ENCODE results near the gene IL22RA2.

IL22RA2 gene

DNA sequence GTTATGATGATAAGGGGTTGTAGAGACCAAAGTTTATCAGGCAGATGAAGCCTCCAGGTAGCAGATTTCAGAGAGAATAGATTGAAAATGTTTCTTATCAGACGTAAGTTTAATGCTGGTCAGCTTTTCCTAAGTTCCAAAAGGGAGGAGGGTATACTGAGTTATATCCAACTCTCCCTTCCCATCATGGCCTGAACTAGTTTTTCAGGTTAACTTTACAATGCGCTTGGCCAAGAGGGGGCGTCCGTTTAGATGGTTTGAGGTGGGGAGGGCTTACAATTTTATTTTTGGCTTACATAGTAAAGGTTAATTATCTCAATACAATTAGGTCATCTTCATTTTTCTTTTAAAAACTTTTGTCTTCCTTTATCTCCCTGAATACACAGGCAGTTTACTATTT is 19.4 kb upstream of the IL22RA2 start:
- Histone ChIP-seq H3K4me3 (ENCODE audit: low read depth, low read length) (no peak overlapping the region), H3K36me3 (peaks cover 3% of the 10 kb centered on the region), H3K4me1 (no peaks in the 10 kb centered on the region), H3K27me3 (no peaks in the 10 kb centered on the region), H3K9me3 (0 out of 2 replicates have a peak, but pooled peaks cover 2% of the 10 kb centered on the region)
- TF ChIP-seq, protein P1, sequence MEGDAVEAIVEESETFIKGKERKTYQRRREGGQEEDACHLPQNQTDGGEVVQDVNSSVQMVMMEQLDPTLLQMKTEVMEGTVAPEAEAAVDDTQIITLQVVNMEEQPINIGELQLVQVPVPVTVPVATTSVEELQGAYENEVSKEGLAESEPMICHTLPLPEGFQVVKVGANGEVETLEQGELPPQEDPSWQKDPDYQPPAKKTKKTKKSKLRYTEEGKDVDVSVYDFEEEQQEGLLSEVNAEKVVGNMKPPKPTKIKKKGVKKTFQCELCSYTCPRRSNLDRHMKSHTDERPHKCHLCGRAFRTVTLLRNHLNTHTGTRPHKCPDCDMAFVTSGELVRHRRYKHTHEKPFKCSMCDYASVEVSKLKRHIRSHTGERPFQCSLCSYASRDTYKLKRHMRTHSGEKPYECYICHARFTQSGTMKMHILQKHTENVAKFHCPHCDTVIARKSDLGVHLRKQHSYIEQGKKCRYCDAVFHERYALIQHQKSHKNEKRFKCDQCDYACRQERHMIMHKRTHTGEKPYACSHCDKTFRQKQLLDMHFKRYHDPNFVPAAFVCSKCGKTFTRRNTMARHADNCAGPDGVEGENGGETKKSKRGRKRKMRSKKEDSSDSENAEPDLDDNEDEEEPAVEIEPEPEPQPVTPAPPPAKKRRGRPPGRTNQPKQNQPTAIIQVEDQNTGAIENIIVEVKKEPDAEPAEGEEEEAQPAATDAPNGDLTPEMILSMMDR (IDR thresholded peaks at IDR 0.05; ENCODE audit: low read depth, low read length) = no peak
- no peak for DNase-seq

DNA sequence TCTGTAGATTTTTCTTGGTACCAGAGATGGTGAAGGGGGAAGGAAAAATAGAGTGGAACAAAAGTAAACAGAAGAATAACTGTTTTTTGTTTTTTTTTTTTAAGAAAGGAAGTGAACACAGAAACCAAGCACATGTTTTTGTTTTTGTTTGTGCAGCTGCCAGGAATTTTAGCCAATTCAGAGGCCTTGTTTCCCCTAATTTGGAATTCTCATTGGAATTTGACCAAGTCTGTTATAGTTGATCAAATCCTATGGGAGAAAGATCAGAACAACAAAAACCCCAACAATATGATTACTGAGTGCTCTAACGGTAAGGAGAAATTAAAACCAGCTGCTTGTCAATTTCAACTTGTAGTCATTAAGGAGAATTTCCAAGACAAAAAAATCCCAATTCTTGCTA is 18.2 kb upstream of the IL22RA2 start:
- TF ChIP-seq, protein P1 (IDR thresholded peaks at IDR 0.05; ENCODE audit: low read depth, low read length) = no peak
- Histone ChIP-seq H3K9me3 (peaks cover 2% of the 10 kb centered on the region; the same call in 1 of the 2 replicates), H3K27me3 (no peaks in the 10 kb centered on the region), H3K4me3 (ENCODE audit: low read depth, low read length) (no peak overlapping the region), H3K36me3 (no peaks in the 10 kb centered on the region), H3K4me1 (no peaks in the 10 kb centered on the region)
- DNase-seq = no peak

DNA sequence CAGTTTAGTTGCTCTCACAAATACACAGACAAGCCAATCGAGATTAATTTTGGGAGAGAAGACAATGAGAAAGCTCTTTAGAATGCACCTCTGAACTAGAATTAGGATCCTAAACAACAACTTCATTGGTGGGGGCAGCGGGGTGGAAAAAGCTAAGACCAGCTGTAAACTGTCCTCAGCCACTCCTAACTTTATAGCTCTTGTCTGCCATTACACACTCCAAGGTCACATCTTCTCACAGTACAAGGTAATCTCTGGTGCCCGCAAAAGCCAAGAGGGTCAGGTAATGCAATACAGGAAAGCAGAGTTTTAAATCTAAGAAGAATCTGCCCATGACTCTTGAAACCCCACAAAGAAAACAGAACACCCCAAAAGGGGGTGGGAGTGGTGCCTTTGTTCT is 17.8 kb upstream of the IL22RA2 start:
- TF ChIP-seq, protein P1 (IDR thresholded peaks at IDR 0.05; ENCODE audit: low read depth, low read length) = no peak
- no peaks in the 10 kb centered on the region for H3K4me1 ChIP-seq
- no peak for DNase-seq
- H3K36me3 ChIP-seq = no peaks in the 10 kb centered on the region
- peaks cover 2% of the 10 kb centered on the region; the same call in 1 of the 2 replicates for H3K9me3 ChIP-seq
- no peak overlapping the region for H3K4me3 ChIP-seq (ENCODE audit: low read depth, low read length)
- H3K27me3 ChIP-seq = no peaks in the 10 kb centered on the region

DNA sequence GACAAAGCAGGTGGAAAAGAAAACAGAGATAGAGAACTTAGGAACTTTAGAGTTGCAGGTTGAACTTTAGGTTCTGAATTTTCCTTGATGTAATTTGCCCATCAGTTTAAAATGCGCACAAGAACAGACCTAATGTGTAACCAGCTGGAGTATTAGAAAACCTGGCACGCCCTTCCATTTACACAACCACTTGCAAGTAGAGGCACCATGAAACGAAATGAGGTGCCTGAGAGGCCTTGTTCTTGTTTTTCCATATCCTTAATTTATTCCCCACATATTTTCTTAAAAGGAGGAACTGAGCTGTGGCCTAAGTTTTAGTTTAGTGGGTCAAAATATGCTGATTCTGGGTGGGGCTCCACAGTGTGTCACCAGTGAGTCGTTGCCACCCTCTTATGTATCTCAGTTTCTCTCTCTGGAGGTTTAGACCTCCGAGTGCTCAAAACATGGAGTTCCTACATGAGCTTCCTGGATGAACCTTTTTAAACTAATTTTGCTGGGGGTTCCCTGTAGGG is 17.2 kb upstream of the IL22RA2 start:
- H3K4me3 ChIP-seq (ENCODE audit: low read depth, low read length) = no peak overlapping the region
- no peaks in the 10 kb centered on the region for H3K36me3 ChIP-seq
- peaks cover 2% of the 10 kb centered on the region for H3K9me3 ChIP-seq
- DNase-seq = no peak
- H3K4me1 ChIP-seq = no peaks in the 10 kb centered on the region
- H3K27me3 ChIP-seq = no peaks in the 10 kb centered on the region
- TF ChIP-seq, protein P1 (IDR thresholded peaks at IDR 0.05; ENCODE audit: low read depth, low read length) = no peak

DNA sequence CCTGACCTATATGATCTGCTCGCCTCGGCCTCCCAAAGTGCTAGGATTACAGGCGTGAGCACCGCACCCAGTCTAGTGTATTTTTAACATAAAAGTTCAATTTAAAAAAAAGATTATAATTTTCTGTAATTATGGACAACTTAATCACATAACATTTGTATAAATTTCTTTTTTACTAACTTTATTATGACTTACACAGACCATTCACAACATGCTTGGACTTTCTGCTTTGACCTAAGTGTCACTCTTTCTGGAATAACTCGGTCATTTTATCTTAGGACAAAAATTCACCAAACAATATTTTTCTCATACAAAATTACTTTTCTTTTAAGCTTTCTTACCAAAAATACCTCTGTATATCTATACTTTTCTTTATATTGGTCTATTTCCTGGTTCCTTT is 15.4 kb upstream of the IL22RA2 start:
- H3K36me3 ChIP-seq = no peaks in the 10 kb centered on the region
- no peaks in the 10 kb centered on the region for H3K4me1 ChIP-seq
- TF ChIP-seq, protein P1 (IDR thresholded peaks at IDR 0.05; ENCODE audit: low read depth, low read length) = no peak
- H3K9me3 ChIP-seq = peaks cover 2% of the 10 kb centered on the region
- no peak overlapping the region for H3K4me3 ChIP-seq (ENCODE audit: low read depth, low read length)
- no peaks in the 10 kb centered on the region for H3K27me3 ChIP-seq
- peak; percentile 13 for DNase-seq

DNA sequence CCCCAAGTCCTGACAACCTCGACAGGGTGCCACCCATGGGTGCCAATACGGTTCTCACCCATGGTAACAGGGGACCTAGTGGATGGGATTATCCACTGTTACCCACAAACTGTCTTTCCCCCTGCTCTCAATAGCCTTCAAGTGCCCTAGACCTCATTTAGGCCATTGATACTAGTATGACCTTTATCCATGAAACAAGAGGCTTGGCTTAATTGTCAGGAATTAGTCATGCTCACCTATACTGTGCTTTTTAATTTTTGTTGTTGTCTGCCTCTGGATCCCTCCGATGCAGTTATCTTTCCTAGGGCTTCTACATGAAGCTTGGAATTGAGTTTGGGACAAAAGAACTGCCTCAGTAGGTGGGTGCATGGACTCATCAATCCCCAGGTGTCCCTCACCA is 11.8 kb upstream of the IL22RA2 start:
- Histone ChIP-seq H3K36me3 (no peaks in the 10 kb centered on the region), H3K9me3 (peaks cover 6% of the 10 kb centered on the region), H3K4me1 (no peaks in the 10 kb centered on the region), H3K4me3 (ENCODE audit: low read depth, low read length) (no peak overlapping the region), H3K27me3 (no peaks in the 10 kb centered on the region)
- TF ChIP-seq, protein P1 (IDR thresholded peaks at IDR 0.05; ENCODE audit: low read depth, low read length) = no peak
- no peak for DNase-seq

Measured in BE2C (cell line).